Esophagus squamous epithelium (tissue), 5 donors: ENCODE measurements around the gene SYS1. TPM values are rescaled to one million over a fixed set of nuclear protein-coding genes. Genes with fewer than 3 reads are reported as not detected.
A peak's percentile ranks its signal among the peaks of the same experiment; 100 is the strongest.

ENCODE experiments used
- DNase-seq: peaks from one replicate; lab custom pipeline; 2025; lab: John Stamatoyannopoulos, UW
- H3K27ac ChIP-seq, 4 donors: fragments of 200-600 bp; sonication (generic); one replicate each; pipeline ENCODE4 v1.5.1; 2016 to 2019; ENCODE audit warnings: mild to moderate bottlenecking in 1 of 4
- H3K27me3 ChIP-seq, 4 donors: fragments of 200-600 bp; sonication (generic); 1 replicate in 3 of 4; 2 replicates in 1 of 4; pipeline versions ENCODE4 v1.5.1 to v1.6.0; 2017 to 2021; ENCODE audit warnings: antibody characterized with exemption in 1 of 4
- H3K36me3 ChIP-seq, 3 donors: fragments of 200-600 bp; sonication (generic); one replicate each; pipeline ENCODE4 v1.5.1; 2016 to 2019
- H3K4me1 ChIP-seq, 3 donors: fragments of 200-600 bp; sonication (generic); one replicate each; pipeline ENCODE4 v1.5.1; 2017 to 2019
- H3K4me3 ChIP-seq, 4 donors: fragments of 200-600 bp; sonication (generic); 1 replicate in 3 of 4; 2 replicates in 1 of 4; pipeline ENCODE4 v1.5.1; 2016 to 2019; ENCODE audit warnings: mild to moderate bottlenecking in 2 of 4, moderate library complexity in 1 of 4
- H3K9me3 ChIP-seq, 3 donors: fragments of 200-600 bp; sonication (generic); one replicate each; pipeline ENCODE4 v1.5.1; 2016 to 2019
- POLR2A ChIP-seq, 4 donors: fragments of 450-650 bp; IDR thresholded peaks; one replicate each; pipeline ENCODE4 v1.6.1; 2017; ENCODE audit warnings: antibody characterized with exemption in 4 of 4, mild to moderate bottlenecking in 4 of 4, moderate library complexity in 3 of 4
- WGBS, 2 donors: methylation state at CpG; one replicate each; pipeline ENCODE4 v1.1.5; 2018; 5-methylcytosine and 5-hydroxymethylcytosine counted together
- intact Hi-C: fragments of 100-400 bp; cut with DNase I; formaldehyde crosslinking; loops from one replicate; pipeline ENCODE4 v1.15.0; 2022
- total RNA-seq, 4 donors: library from RNA; depleted of rRNA; stranded (reverse); fragments of >200 nt; gene quantifications; one replicate each; pipeline ENCODE4 v1.1.0, GENCODE V29; 2016
- TF ChIP-seq, protein P1 (sequence below), 6 experiments: fragments of 450-650 bp in 4 of 6; fragments of 200-600 bp in 2 of 6; sonication (generic) in 2 of 6; IDR thresholded peaks; one replicate each; pipeline ENCODE4 v1.5.1; 2016 to 2019; ENCODE audit warnings: antibody characterized with exemption in 6 of 6, mild to moderate bottlenecking in 4 of 6, moderate library complexity in 4 of 6
- donor health status: DM: yes; HTN: yes; CAD: no.

The SYS1 gene
- total RNA-seq, 4 donors from 2014 or later: 22.3 to 32.4 (median 27.0) TPM

DNA sequence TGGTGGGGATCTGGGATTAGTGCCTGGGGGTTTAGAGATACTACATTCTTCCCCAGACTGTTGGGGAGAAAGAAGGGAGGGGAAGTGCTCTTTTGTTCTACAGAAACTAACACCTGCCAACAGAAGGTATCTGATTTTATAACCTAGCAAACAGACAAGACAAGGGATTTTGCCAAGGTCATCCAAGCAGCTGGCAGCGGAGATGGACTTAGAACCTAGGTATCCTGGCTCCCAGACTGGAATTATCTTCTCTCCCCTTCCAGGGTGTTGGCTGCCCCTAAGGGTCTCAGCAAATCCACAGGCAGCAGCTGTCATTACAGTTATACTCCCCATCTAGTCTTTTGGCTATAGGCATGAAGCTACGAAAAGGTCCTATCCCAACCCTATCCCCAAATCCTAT is 23.2 kb upstream of the SYS1 start:
- Histone ChIP-seq H3K27ac (peak overlapping the region; percentile 90 to 98 (median 93)), H3K9me3 (no peaks in the 10 kb centered on the region), H3K36me3 (peaks cover 0 to 20% (median 0%) of the 10 kb centered on the region in 3 donors), H3K27me3 (no peaks in the 10 kb centered on the region), H3K4me1 (peaks cover 87 to 95% (median 91%) of the 10 kb centered on the region in 3 donors), H3K4me3 (no peak overlapping the region)
- 87 to 94% methylated on average over 2 of the region's 2 CpGs for WGBS, 2 donors
- TF ChIP-seq, protein P1, sequence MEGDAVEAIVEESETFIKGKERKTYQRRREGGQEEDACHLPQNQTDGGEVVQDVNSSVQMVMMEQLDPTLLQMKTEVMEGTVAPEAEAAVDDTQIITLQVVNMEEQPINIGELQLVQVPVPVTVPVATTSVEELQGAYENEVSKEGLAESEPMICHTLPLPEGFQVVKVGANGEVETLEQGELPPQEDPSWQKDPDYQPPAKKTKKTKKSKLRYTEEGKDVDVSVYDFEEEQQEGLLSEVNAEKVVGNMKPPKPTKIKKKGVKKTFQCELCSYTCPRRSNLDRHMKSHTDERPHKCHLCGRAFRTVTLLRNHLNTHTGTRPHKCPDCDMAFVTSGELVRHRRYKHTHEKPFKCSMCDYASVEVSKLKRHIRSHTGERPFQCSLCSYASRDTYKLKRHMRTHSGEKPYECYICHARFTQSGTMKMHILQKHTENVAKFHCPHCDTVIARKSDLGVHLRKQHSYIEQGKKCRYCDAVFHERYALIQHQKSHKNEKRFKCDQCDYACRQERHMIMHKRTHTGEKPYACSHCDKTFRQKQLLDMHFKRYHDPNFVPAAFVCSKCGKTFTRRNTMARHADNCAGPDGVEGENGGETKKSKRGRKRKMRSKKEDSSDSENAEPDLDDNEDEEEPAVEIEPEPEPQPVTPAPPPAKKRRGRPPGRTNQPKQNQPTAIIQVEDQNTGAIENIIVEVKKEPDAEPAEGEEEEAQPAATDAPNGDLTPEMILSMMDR (IDR thresholded peaks at IDR 0.05): no peak
- no peak for TF ChIP-seq POLR2A (IDR thresholded peaks at IDR 0.05)
- DNase-seq: no peak
- intact Hi-C loops: no loop called here

DNA sequence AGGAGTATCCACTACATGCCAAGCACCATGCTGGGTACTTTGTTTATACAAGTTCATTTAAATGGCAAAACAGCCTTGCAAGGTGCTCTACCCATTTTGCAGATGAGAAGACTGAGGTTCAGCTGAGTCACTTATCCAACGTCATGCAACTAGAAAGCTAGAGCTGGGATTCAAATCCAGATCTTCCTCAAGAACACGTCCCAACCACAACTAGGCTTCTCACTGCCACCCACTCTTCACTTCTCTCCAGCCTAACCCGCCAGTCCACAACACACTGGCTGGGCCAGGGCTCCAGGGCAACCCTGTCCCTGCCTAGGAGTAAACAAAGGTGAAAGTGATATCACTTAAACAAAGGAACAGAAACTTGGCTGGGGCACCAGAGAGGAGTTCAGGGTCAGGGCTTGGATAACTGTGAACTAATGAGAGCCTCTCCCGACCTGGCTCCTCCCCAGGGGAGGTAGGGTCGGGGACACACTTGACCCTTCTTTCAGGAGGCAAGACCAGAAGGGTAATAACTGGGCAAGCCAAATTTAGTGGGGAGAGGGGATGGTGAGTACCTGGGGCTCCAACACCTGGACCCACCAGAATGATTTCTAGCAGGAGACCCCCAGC is 22.6 kb upstream of the SYS1 start:
- Histone ChIP-seq H3K27ac (peak overlapping the region; percentile 90 to 98 (median 93)), H3K27me3 (no peaks in the 10 kb centered on the region), H3K9me3 (no peaks in the 10 kb centered on the region), H3K4me3 (no peak overlapping the region), H3K4me1 (peaks cover 92 to 100% (median 93%) of the 10 kb centered on the region in 3 donors), H3K36me3 (peaks cover 0 to 14% (median 0%) of the 10 kb centered on the region in 3 donors)
- intact Hi-C loops: no loop called here
- 38 to 48% methylated on average over 4 to 5 of the region's 5 CpGs for WGBS, 2 donors
- no peak for DNase-seq
- TF ChIP-seq POLR2A (IDR thresholded peaks at IDR 0.05): no peak
- TF ChIP-seq, protein P1 (IDR thresholded peaks at IDR 0.05): no peak

DNA sequence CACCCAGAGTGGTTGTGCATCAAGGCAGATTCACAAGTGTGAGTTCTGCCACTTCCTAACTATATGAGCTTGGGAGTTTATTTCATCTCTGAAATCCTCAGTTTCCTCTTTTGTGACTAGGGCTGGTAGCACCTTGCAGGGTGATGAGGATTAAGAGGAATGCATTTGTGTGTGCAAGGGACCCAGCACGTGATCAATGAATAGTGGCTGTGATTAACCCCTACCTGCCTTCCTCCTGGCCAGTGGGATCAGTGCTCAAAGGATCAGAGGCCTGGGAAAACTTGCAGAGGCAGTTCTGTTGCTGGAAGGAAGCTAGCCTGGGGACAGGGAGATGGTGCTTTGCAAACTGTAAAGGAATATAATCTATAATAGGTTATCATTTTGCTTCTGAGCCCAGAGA is 22.0 kb upstream of the SYS1 start:
- H3K4me1 ChIP-seq: peaks cover 96 to 100% (median 97%) of the 10 kb centered on the region in 3 donors
- no peak for TF ChIP-seq POLR2A (IDR thresholded peaks at IDR 0.05)
- TF ChIP-seq, protein P1 (IDR thresholded peaks at IDR 0.05): no peak
- 17 to 29% methylated on average over 1 of the region's 1 CpG for WGBS, 2 donors
- H3K27ac ChIP-seq: peak overlapping the region; percentile 90 to 98 (median 93)
- H3K27me3 ChIP-seq: no peaks in the 10 kb centered on the region
- DNase-seq: no peak
- H3K4me3 ChIP-seq: no peak overlapping the region
- no peaks in the 10 kb centered on the region for H3K9me3 ChIP-seq
- peaks cover 0 to 8% (median 0%) of the 10 kb centered on the region in 3 donors for H3K36me3 ChIP-seq
- intact Hi-C loops: no loop called here

DNA sequence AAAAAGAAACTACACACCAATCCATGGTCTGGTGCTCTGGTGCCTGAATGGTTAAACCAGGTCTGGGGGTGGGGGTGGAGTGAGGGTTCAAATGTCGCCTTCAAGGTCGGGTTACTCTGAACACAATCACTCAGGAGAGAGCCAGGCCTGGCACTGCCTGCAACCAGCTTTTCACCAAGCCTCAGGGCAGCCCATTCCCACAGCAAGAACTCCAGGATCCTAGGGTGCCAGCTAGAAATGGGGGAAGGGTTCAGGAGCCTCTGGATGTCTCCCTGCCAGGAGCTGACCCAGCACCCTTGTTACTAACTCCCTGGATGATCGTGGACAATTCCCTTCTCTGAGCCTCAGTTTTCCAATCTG is 21.4 kb upstream of the SYS1 start:
- no peak for TF ChIP-seq POLR2A (IDR thresholded peaks at IDR 0.05)
- peaks cover 97 to 100% (median 97%) of the 10 kb centered on the region in 3 donors for H3K4me1 ChIP-seq
- peaks cover 0 to 5% (median 0%) of the 10 kb centered on the region in 3 donors for H3K36me3 ChIP-seq
- H3K4me3 ChIP-seq: peak overlapping the region in 3 of 4 donors; percentile 80 to 87 (median 81)
- peak overlapping the region; percentile 90 to 98 (median 94) for H3K27ac ChIP-seq
- WGBS, 2 donors: 8 to 18% methylated on average over 2 of the region's 3 CpGs
- intact Hi-C loops: no loop called here
- H3K27me3 ChIP-seq: no peaks in the 10 kb centered on the region
- no peak for DNase-seq
- H3K9me3 ChIP-seq: no peaks in the 10 kb centered on the region

DNA sequence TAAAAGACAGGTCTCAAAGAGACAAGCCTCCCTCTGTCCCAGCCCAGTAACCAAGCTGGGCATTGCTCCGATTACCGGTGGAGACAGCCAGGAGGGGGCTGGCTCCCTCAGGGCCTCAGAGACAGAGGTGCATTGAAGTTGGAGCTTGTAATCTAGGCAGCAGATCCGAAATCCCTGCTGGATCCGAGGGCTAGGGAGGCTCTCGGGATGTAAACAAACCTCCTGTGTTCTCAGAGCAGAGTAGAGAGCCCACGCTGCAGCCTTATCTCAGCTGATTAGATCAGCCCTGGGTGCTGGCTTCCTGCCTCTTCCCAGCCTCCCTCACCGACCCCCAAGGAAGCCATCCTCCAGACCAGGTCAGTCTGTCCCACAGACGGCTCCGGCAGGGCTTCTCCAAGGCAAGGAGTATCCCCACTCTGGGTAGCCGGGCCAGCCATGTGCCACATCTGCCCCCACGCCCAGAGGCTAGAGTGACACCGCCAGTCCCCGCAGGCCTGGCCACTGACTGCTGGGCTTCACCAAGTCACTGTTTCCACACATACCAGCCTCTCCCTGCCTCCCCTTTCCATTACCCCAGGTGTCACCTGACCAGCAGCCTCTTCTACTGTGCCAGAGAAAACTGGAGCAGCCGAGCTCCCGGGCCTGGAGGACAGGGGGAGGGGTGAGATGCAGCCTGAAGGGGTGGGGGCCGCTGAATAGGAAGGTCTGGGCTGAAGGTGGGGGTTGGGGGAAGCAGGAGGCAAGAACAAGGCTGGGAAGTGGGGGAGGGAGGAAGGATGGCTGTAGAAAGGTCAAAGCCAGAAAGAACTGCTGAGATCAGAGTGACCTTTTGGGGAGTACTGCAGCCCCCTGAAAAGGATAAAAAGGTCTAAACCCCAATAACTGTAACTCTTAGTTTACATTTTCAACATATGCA is 20.8 kb upstream of the SYS1 start:
- peak in 2 of 4 donors; percentile 12 to 35 for TF ChIP-seq POLR2A (IDR thresholded peaks at IDR 0.05)
- TF ChIP-seq, protein P1 (IDR thresholded peaks at IDR 0.05): no peak
- peak overlapping the region; percentile 90 to 98 (median 94) for H3K27ac ChIP-seq
- peaks cover 0 to 5% (median 0%) of the 10 kb centered on the region in 3 donors for H3K36me3 ChIP-seq
- intact Hi-C loops: no loop called here
- DNase-seq: no peak
- 15 to 23% methylated on average over 4 to 12 of the region's 16 CpGs for WGBS, 2 donors
- peaks cover 92 to 100% (median 97%) of the 10 kb centered on the region in 3 donors for H3K4me1 ChIP-seq
- no peaks in the 10 kb centered on the region for H3K9me3 ChIP-seq
- no peaks in the 10 kb centered on the region for H3K27me3 ChIP-seq
- H3K4me3 ChIP-seq: peak overlapping the region in 3 of 4 donors; percentile 80 to 87 (median 81)
